ENCODE results near the gene LTB4R.

GRCh38 chr14:24327303-24327702 lies 16.0 kb downstream of the LTB4R start:
- TF ChIP-seq POLR2A (IDR thresholded peaks at IDR 0.05; ENCODE audit: low read depth, low read length) (no peak), TAF1 (IDR thresholded peaks at IDR 0.05; ENCODE audit: low read depth, low read length) (no peak), POLR2AphosphoS5 (IDR thresholded peaks at IDR 0.05; ENCODE audit: low read depth, low read length) (no peak)
